ENCODE results near the gene C13orf46.

DNA sequence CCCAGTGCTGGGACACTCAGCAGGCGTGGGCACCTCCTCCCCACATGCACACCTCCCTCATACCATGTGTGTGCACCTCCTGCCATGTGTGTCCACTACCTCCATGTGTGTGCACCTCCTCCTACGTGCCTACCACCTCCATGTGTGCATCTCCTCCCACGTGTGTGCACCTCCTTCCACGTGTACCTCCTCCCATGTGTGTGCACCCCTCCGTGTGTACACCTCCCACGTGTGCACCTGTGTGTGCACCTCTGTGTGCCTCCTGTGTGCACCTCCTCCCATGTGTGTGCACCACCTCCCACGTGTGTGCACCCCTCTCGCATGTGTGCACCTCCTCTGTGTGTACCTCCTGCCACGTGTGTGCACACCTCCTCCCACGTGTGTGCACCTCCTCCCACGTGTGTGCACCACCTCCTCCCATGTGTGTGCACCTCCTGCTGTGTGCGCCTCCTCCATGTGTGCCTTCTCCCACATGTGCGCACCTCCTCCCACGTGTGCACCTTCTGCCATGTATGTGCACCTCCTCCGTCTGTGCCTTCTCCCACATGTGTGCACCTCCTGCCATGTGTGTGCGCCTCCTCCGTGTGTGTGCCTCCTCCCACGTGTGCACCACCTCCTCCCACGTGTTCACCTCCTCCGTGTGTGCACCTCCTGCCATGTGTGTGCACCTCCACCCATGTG is 6.1 kb upstream of the C13orf46 start:
- TF ChIP-seq, protein P1, sequence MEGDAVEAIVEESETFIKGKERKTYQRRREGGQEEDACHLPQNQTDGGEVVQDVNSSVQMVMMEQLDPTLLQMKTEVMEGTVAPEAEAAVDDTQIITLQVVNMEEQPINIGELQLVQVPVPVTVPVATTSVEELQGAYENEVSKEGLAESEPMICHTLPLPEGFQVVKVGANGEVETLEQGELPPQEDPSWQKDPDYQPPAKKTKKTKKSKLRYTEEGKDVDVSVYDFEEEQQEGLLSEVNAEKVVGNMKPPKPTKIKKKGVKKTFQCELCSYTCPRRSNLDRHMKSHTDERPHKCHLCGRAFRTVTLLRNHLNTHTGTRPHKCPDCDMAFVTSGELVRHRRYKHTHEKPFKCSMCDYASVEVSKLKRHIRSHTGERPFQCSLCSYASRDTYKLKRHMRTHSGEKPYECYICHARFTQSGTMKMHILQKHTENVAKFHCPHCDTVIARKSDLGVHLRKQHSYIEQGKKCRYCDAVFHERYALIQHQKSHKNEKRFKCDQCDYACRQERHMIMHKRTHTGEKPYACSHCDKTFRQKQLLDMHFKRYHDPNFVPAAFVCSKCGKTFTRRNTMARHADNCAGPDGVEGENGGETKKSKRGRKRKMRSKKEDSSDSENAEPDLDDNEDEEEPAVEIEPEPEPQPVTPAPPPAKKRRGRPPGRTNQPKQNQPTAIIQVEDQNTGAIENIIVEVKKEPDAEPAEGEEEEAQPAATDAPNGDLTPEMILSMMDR (IDR thresholded peaks at IDR 0.05) = no peak
- no peak for TF ChIP-seq POLR2A (IDR thresholded peaks at IDR 0.05)
- TF ChIP-seq POLR2AphosphoS5 (IDR thresholded peaks at IDR 0.05) = no peak
